Activated naive CD4-positive, alpha-beta T cell treated with anti-CD3 and anti-CD28 coated beads, Interleukin-2, amount 50 U/mL, for 72 hours (primary cell): Measurements from ENCODE around the gene MTF2. TPM values are rescaled to one million over a fixed set of nuclear protein-coding genes. Genes with fewer than 3 reads are reported as not detected.

ENCODE experiments used
- total RNA-seq, 2 donors: library from RNA; stranded (reverse); gene quantifications; one replicate each; pipeline ENCODE4 v1.2.3, GENCODE V29; 2022

Gene MTF2
- total RNA-seq, 2 donors from 2014 or later: 69.7 to 98.7 TPM

Other genes with a start within 250 kb of the MTF2 start
- gene RPL5, start 247.2 kb upstream of the MTF2 start, total RNA-seq: 1,000 to 10,000 TPM; 1,289 to 1,743 TPM
- gene DIPK1A, start 117.8 kb upstream of the MTF2 start, total RNA-seq: 1 to 10 TPM; 5.8 to 8.0 TPM
- 10 to 100 TPM; 22.2 to 30.0 TPM for gene TMED5, start 101.1 kb downstream of the MTF2 start, total RNA-seq
- 10 to 100 TPM in 1 of 2 donors, 1 to 10 TPM in 1; 9.6 to 22.6 TPM for gene CCDC18, start 101.4 kb downstream of the MTF2 start, total RNA-seq